HepG2 (cell line): ENCODE measurements around the gene ANKRD12.

ENCODE experiments used
- ATF2 ChIP-seq: sonication (generic); formaldehyde crosslinking; IDR thresholded peaks from 2 replicates; pipeline ENCODE4 v1.4.0; 2020; ENCODE audit warnings: missing genetic modification reagents
- GTF2F1 ChIP-seq: fragments of 150-350 bp; IDR thresholded peaks from 2 replicates; pipeline ENCODE4 v1.6.1; 2014; ENCODE audit warnings: low read length
- HNF4A ChIP-seq: sonication (generic); formaldehyde crosslinking; IDR thresholded peaks from 2 replicates; pipeline ENCODE4 v1.4.0; 2020; ENCODE audit warnings: missing genetic modification reagents
- JUND ChIP-seq: sonication (generic); formaldehyde crosslinking; IDR thresholded peaks from 2 replicates; pipeline ENCODE4 v1.8.0; 2022; ENCODE audit warnings: mild to moderate bottlenecking, missing genetic modification reagents
- KLF15 ChIP-seq: sonication (generic); formaldehyde crosslinking; IDR thresholded peaks from 2 replicates; pipeline ENCODE4 v1.8.1; 2023; ENCODE audit warnings: borderline replicate concordance, mild to moderate bottlenecking, inconsistent platforms, missing genetic modification reagents, mixed read lengths
- MAZ ChIP-seq, 2 experiments: sonication (generic) in 1 of 2; formaldehyde crosslinking in 1 of 2; IDR thresholded peaks; 2 replicates each; pipeline versions ENCODE4 v1.5.0 to v1.6.1; 2012 to 2020; ENCODE audit warnings: low read depth in 2 of 2, mild to moderate bottlenecking in 2 of 2, borderline replicate concordance in 1 of 2, improper control_type of control experiment in 1 of 2, low read length in 1 of 2, missing genetic modification reagents in 1 of 2, moderate library complexity in 1 of 2
- PCBP2 ChIP-seq: fragments of 200-400 bp; formaldehyde crosslinking; optimal IDR thresholded peaks from 2 replicates; pipeline ENCODE3; 2018; ENCODE audit warnings: low read length, low read depth; ENCODE audit not compliant: poor library complexity, severe bottlenecking
- POLR2A ChIP-seq, 2 experiments: IDR thresholded peaks; 2 replicates each; pipeline ENCODE4 v1.6.1; 2011; ENCODE audit warnings: low read depth in 2 of 2, low read length in 2 of 2, mild to moderate bottlenecking in 1 of 2, moderate library complexity in 1 of 2; ENCODE audit not compliant: insufficient read depth in 1 of 2
- SMAD3 ChIP-seq: sonication (generic); formaldehyde crosslinking; IDR thresholded peaks from 2 replicates; pipeline ENCODE4 v1.4.0; 2020; ENCODE audit warnings: missing genetic modification reagents
- SRSF9 ChIP-seq: fragments of 200-400 bp; formaldehyde crosslinking; IDR thresholded peaks from 2 replicates; pipeline ENCODE4 v1.6.1; 2018; ENCODE audit warnings: borderline replicate concordance, mild to moderate bottlenecking, low read depth, low read length; ENCODE audit not compliant: insufficient read depth, poor library complexity, severe bottlenecking
- ZNF292 ChIP-seq: sonication (generic); formaldehyde crosslinking; IDR thresholded peaks from 2 replicates; pipeline ENCODE4 v1.8.1; 2022; ENCODE audit warnings: mild to moderate bottlenecking, low read depth, missing genetic modification reagents, borderline replicate concordance
- ZUFSP ChIP-seq: sonication (generic); formaldehyde crosslinking; IDR thresholded peaks from 2 replicates; pipeline ENCODE4 v1.9.0; 2021; ENCODE audit warnings: missing genetic modification reagents, mild to moderate bottlenecking, borderline replicate concordance
- TF ChIP-seq, protein P1 (sequence below): sonication (generic); formaldehyde crosslinking; IDR thresholded peaks from 2 replicates; pipeline ENCODE4 v1.5.0; 2020; ENCODE audit warnings: mild to moderate bottlenecking, missing genetic modification reagents, moderate library complexity
- TF ChIP-seq, protein P2 (sequence below): sonication (generic); formaldehyde crosslinking; IDR thresholded peaks from 2 replicates; pipeline ENCODE4 v1.8.0; 2022; ENCODE audit warnings: mild to moderate bottlenecking, missing genetic modification reagents, borderline replicate concordance

- TF ChIP-seq, protein P1, sequence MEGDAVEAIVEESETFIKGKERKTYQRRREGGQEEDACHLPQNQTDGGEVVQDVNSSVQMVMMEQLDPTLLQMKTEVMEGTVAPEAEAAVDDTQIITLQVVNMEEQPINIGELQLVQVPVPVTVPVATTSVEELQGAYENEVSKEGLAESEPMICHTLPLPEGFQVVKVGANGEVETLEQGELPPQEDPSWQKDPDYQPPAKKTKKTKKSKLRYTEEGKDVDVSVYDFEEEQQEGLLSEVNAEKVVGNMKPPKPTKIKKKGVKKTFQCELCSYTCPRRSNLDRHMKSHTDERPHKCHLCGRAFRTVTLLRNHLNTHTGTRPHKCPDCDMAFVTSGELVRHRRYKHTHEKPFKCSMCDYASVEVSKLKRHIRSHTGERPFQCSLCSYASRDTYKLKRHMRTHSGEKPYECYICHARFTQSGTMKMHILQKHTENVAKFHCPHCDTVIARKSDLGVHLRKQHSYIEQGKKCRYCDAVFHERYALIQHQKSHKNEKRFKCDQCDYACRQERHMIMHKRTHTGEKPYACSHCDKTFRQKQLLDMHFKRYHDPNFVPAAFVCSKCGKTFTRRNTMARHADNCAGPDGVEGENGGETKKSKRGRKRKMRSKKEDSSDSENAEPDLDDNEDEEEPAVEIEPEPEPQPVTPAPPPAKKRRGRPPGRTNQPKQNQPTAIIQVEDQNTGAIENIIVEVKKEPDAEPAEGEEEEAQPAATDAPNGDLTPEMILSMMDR (CRISPR knock-in tag) = peak; percentile 32; the same call in 1 of the 2 replicates
- TF ChIP-seq ATF2 (CRISPR knock-in tag) = no peak
- TF ChIP-seq POLR2A (IDR thresholded peaks at IDR 0.05; ENCODE audit: insufficient read depth in 1 of 2, low read depth in 2 of 2, low read length in 2 of 2) = no peak
- no peak for TF ChIP-seq ZNF292 (CRISPR knock-in tag)
- TF ChIP-seq HNF4A = no peak
- no peak for TF ChIP-seq KLF15 (CRISPR knock-in tag)
- TF ChIP-seq ZUFSP = no peak
- no peak for TF ChIP-seq SMAD3 (CRISPR knock-in tag)
- TF ChIP-seq GTF2F1 = no peak
- no peak for TF ChIP-seq JUND (CRISPR knock-in tag)
- no peak for TF ChIP-seq PCBP2
- TF ChIP-seq, protein P2, sequence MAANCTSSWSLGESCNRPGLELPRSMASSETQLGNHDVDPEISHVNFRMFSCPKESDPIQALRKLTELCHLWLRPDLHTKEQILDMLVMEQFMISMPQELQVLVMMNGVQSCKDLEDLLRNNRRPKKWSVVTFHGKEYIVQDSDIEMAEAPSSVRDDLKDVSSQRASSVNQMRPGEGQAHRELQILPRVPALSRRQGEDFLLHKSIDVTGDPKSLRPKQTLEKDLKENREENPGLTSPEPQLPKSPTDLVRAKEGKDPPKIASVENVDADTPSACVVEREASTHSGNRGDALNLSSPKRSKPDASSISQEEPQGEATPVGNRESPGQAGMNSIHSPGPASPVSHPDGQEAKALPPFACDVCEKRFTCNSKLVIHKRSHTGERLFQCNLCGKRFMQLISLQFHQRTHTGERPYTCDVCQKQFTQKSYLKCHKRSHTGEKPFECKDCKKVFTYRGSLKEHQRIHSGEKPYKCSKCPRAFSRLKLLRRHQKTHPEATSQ (CRISPR knock-in tag) = no peak
- TF ChIP-seq MAZ (IDR thresholded peaks at IDR 0.05; ENCODE audit: borderline replicate concordance, low read depth, low read length) = no peak
- no peak for TF ChIP-seq MAZ (CRISPR knock-in tag; IDR thresholded peaks at IDR 0.05; ENCODE audit: low read depth)
- TF ChIP-seq SRSF9 = no peak
Measured at GRCh38 chr18:9333441-9334328, 197.1 kb downstream of the ANKRD12 start.
